Right lobe of liver (tissue), 4 donors: Measurements from ENCODE around the gene CTTNBP2.

Experiments used
- POLR2A ChIP-seq: fragments of 450-650 bp; IDR thresholded peaks from one replicate; pipeline ENCODE4 v1.6.1; 2017; ENCODE audit warnings: antibody characterized with exemption, mild to moderate bottlenecking
- TF ChIP-seq, protein P1 (sequence below), 4 donors: fragments of 200-600 bp in 3 of 4; fragments of 450-650 bp in 1 of 4; IDR thresholded peaks; one replicate each; pipeline versions ENCODE4 v1.5.1 to v1.8.0; 2016 to 2022; ENCODE audit warnings: antibody characterized with exemption in 4 of 4, mild to moderate bottlenecking in 2 of 4
- donor health status: DM: no; HTN: no; CAD: no.
- donor health status: DM: no; HTN: no; CAD: no.
- donor health status: DM: no; HTN: yes; CAD: no.

DNA sequence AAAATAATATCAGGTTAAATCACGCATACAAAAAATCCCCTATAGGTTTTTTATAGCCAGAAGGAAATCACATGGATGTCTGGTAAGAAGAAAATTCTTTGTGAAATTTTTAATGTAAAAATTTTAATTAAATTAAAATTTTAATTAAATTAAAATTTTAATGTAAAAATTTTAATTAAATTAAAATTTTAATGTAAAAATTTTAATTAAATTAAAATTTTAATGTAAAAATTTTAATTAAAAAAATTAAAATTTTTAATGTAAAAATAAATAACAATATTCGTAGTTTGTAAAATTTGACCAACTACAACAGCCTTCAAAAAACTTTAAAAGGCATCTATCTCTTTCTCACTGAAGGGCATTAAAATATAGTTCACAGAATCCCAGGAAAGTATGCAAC is 61.5 kb downstream of the CTTNBP2 start:
- TF ChIP-seq POLR2A = no peak
- TF ChIP-seq, protein P1, sequence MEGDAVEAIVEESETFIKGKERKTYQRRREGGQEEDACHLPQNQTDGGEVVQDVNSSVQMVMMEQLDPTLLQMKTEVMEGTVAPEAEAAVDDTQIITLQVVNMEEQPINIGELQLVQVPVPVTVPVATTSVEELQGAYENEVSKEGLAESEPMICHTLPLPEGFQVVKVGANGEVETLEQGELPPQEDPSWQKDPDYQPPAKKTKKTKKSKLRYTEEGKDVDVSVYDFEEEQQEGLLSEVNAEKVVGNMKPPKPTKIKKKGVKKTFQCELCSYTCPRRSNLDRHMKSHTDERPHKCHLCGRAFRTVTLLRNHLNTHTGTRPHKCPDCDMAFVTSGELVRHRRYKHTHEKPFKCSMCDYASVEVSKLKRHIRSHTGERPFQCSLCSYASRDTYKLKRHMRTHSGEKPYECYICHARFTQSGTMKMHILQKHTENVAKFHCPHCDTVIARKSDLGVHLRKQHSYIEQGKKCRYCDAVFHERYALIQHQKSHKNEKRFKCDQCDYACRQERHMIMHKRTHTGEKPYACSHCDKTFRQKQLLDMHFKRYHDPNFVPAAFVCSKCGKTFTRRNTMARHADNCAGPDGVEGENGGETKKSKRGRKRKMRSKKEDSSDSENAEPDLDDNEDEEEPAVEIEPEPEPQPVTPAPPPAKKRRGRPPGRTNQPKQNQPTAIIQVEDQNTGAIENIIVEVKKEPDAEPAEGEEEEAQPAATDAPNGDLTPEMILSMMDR (IDR thresholded peaks at IDR 0.05) = no peak
